ENCODE results near the gene DYNC1LI2.

DNA sequence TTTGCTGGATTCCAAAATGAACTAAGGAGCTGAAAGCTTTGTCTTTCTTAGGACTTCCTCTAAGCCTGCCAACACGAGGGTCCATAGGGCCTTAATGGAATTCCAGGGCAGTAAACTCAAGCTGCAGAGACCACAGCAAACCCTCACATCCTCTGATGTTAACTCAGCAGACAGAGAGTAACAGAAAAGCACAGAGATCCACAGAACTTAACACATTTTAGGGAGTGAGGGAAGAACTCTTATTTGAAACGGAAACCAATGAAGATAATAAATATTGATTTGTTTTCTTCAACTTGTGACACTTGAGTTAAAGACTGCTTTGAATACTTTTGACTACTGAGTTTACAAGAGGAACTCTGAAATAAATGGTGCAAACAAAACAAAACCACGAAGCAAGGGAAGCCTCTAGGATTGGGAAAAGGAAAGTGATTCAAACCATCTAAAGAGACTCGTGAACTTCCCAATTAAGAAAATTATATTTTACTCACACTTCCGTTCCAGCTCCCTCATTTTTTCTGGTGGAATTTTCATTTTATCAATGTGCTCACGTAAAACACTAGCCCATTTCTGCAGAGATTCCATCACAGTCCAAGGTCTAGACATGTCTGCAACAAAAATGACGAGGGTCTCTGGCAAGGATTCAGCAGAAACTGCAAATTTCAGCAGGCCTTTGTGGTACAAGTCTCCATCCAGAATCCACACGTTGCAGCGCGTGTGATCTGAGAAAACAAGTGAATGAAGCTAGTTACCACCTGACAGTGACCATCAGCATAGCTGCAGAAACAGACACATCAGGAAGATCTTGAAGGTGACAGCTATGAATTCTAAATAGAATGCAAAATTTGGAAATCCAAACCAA is 9.2 kb downstream of the DYNC1LI2 start:
- TF ChIP-seq, protein P1, sequence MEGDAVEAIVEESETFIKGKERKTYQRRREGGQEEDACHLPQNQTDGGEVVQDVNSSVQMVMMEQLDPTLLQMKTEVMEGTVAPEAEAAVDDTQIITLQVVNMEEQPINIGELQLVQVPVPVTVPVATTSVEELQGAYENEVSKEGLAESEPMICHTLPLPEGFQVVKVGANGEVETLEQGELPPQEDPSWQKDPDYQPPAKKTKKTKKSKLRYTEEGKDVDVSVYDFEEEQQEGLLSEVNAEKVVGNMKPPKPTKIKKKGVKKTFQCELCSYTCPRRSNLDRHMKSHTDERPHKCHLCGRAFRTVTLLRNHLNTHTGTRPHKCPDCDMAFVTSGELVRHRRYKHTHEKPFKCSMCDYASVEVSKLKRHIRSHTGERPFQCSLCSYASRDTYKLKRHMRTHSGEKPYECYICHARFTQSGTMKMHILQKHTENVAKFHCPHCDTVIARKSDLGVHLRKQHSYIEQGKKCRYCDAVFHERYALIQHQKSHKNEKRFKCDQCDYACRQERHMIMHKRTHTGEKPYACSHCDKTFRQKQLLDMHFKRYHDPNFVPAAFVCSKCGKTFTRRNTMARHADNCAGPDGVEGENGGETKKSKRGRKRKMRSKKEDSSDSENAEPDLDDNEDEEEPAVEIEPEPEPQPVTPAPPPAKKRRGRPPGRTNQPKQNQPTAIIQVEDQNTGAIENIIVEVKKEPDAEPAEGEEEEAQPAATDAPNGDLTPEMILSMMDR (IDR thresholded peaks at IDR 0.05; ENCODE audit: low read depth, low read length): no peak
- no peak for TF ChIP-seq POLR2A (IDR thresholded peaks at IDR 0.05; ENCODE audit: extremely low read depth, insufficient read length)
- TF ChIP-seq MAX (IDR thresholded peaks at IDR 0.05; ENCODE audit: low read depth, low read length): no peak
